ENCODE data around the gene SFRP4. TPM values are rescaled to one million over a fixed set of nuclear protein-coding genes. Genes with fewer than 3 reads are reported as not detected.

Gene SFRP4
- total RNA-seq, 3 donors from 2014 or later (not counting 1 experiment from before 2014, with no cell fraction given): 0.09 TPM; not detected in 2

- H3K4me1 ChIP-seq (ENCODE audit: control insufficient read depth, insufficient read depth, low read length): no peaks in the 10 kb centered on the region
- WGBS (ENCODE audit: insufficient coverage): 90% methylated on average over 2 of the region's 2 CpGs
- Mint-ChIP-seq H3K27me3 (ENCODE audit: low read depth in 2 of 2) (peaks cover 0 to 9% of the 10 kb centered on the region in 2 donors), H3K36me3 (no peaks in the 10 kb centered on the region), H3K27ac (no peak overlapping the region), H3K9me3 (peaks cover 0 to 2% of the 10 kb centered on the region in 2 donors), H3K4me1 (no peaks in the 10 kb centered on the region), H3K4me3 (no peak overlapping the region)
- no peaks in the 10 kb centered on the region for H3K36me3 ChIP-seq (ENCODE audit: control insufficient read depth, insufficient read depth, low read length)
- intact Hi-C loops (cut with micrococcal nuclease): loop anchor here (5.0 to 10.0 kb wide), 2 partner anchors 470 to 763 kb away; no protein-coding TSS in a partner anchor
- no peak overlapping the region for H3K4me3 ChIP-seq (ENCODE audit: low read length)
- no peak for DNase-seq
- TF ChIP-seq, protein P1, sequence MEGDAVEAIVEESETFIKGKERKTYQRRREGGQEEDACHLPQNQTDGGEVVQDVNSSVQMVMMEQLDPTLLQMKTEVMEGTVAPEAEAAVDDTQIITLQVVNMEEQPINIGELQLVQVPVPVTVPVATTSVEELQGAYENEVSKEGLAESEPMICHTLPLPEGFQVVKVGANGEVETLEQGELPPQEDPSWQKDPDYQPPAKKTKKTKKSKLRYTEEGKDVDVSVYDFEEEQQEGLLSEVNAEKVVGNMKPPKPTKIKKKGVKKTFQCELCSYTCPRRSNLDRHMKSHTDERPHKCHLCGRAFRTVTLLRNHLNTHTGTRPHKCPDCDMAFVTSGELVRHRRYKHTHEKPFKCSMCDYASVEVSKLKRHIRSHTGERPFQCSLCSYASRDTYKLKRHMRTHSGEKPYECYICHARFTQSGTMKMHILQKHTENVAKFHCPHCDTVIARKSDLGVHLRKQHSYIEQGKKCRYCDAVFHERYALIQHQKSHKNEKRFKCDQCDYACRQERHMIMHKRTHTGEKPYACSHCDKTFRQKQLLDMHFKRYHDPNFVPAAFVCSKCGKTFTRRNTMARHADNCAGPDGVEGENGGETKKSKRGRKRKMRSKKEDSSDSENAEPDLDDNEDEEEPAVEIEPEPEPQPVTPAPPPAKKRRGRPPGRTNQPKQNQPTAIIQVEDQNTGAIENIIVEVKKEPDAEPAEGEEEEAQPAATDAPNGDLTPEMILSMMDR (IDR thresholded peaks at IDR 0.05): no peak
- H3K27me3 ChIP-seq (ENCODE audit: control insufficient read depth, insufficient read depth, low read length): no peaks in the 10 kb centered on the region
- ATAC-seq: no peak
- no peaks in the 10 kb centered on the region for H3K9me3 ChIP-seq (ENCODE audit: control insufficient read depth, insufficient read depth, low read length)
- H3K27ac ChIP-seq (ENCODE audit: low read length): no peak overlapping the region
Measured at GRCh38 chr7:37901890-37902524, 14.6 kb downstream of the SFRP4 start.

DNA sequence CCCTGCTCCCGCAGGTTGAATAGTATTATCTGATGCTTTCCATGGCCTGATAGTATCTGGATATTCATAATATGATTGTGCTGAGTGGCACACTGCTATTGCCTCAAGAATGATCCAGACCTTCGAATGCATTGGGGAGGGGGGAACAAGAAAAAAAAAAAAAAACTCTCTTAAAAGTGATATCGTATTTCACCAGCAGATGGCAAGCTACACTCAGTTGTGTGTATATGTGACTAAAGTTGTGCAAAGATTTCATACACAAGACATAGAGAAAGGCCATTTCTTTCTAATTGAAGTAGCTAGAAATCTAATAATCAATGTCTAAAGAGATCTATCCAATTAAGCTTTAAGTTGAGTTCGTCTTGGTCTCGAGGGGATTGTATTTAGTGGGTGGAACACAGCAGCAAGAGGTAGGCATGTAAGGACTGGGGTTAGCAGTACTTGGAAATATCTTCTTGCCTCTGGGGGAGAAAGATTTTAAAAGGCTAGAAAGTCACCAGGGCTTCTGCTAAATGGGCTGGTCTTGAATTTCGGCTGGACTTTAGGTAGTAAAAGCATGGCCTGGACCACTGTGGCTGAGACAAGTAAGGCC lies 15.3 kb downstream of the SFRP4 start:
- H3K4me1 ChIP-seq (ENCODE audit: control insufficient read depth, insufficient read depth, low read length): no peaks in the 10 kb centered on the region
- Mint-ChIP-seq H3K27ac (no peak overlapping the region), H3K27me3 (ENCODE audit: low read depth in 2 of 2) (peaks cover 0 to 2% of the 10 kb centered on the region in 2 donors), H3K4me1 (no peaks in the 10 kb centered on the region), H3K9me3 (peaks cover 0 to 2% of the 10 kb centered on the region in 2 donors), H3K36me3 (no peaks in the 10 kb centered on the region), H3K4me3 (no peak overlapping the region)
- no peak overlapping the region for H3K27ac ChIP-seq (ENCODE audit: low read length)
- DNase-seq (peak in 1 of 2 donors; percentile 34), ATAC-seq (peak in 2 of 3 donors; percentile 35 to 54)
- no peaks in the 10 kb centered on the region for H3K27me3 ChIP-seq (ENCODE audit: control insufficient read depth, insufficient read depth, low read length)
- WGBS (ENCODE audit: insufficient coverage): 38% methylated on average over 4 of the region's 6 CpGs
- TF ChIP-seq, protein P1 (IDR thresholded peaks at IDR 0.05): peak; percentile 55
- no peaks in the 10 kb centered on the region for H3K36me3 ChIP-seq (ENCODE audit: control insufficient read depth, insufficient read depth, low read length)
- H3K9me3 ChIP-seq (ENCODE audit: control insufficient read depth, insufficient read depth, low read length): no peaks in the 10 kb centered on the region
- no peak overlapping the region for H3K4me3 ChIP-seq (ENCODE audit: low read length)
- intact Hi-C loops (cut with micrococcal nuclease): loop anchor here (5.0 to 10.0 kb wide), 2 partner anchors 471 to 763 kb away; no protein-coding TSS in a partner anchor

- Mint-ChIP-seq H3K27me3 (ENCODE audit: low read depth in 2 of 2) (no peaks in the 10 kb centered on the region), H3K9me3 (peaks cover 0 to 2% of the 10 kb centered on the region in 2 donors), H3K4me1 (no peaks in the 10 kb centered on the region), H3K4me3 (no peak overlapping the region), H3K27ac (no peak overlapping the region), H3K36me3 (no peaks in the 10 kb centered on the region)
- intact Hi-C loops (cut with micrococcal nuclease): loop anchor here (5.0 to 10.0 kb wide), 2 partner anchors 473 to 765 kb away; no protein-coding TSS in a partner anchor
- DNase-seq: no peak
- H3K27ac ChIP-seq (ENCODE audit: low read length): no peak overlapping the region
- no peaks in the 10 kb centered on the region for H3K4me1 ChIP-seq (ENCODE audit: control insufficient read depth, insufficient read depth, low read length)
- TF ChIP-seq, protein P1 (IDR thresholded peaks at IDR 0.05): no peak
- ATAC-seq: no peak
- H3K9me3 ChIP-seq (ENCODE audit: control insufficient read depth, insufficient read depth, low read length): no peaks in the 10 kb centered on the region
- 86% methylated on average over 3 of the region's 3 CpGs for WGBS (ENCODE audit: insufficient coverage)
- no peaks in the 10 kb centered on the region for H3K27me3 ChIP-seq (ENCODE audit: control insufficient read depth, insufficient read depth, low read length)
- H3K36me3 ChIP-seq (ENCODE audit: control insufficient read depth, insufficient read depth, low read length): no peaks in the 10 kb centered on the region
- H3K4me3 ChIP-seq (ENCODE audit: low read length): no peak overlapping the region
Measured at GRCh38 chr7:37899712-37900247, 16.8 kb downstream of the SFRP4 start.

Measured in natural killer cell (primary cell).